ACC112 (cell line): ENCODE results near the gene S100B.

ENCODE experiments used
- H2AFZ ChIP-seq: fragments of 200-600 bp; sonication (generic); one replicate; pipeline ENCODE4 v1.6.0; 2017; ENCODE audit warnings: antibody characterized with exemption, low read length; ENCODE audit not compliant: unreplicated experiment
- H3K27ac ChIP-seq: fragments of 200-600 bp; sonication (generic); 2 replicates; pipeline ENCODE4 v1.5.1; 2014; ENCODE audit warnings: low read depth, mild to moderate bottlenecking, antibody characterized with exemption, low read length, moderate library complexity
- H3K27me3 ChIP-seq: fragments of 200-600 bp; sonication (generic); 2 replicates; pipeline ENCODE4 v1.6.1; 2014; ENCODE audit warnings: mild to moderate bottlenecking, antibody characterized with exemption, low read length, moderate library complexity, mixed read lengths; ENCODE audit not compliant: insufficient read depth
- H3K36me3 ChIP-seq: fragments of 200-600 bp; sonication (generic); 2 replicates; pipeline ENCODE4 v1.6.1; 2016; ENCODE audit warnings: mild to moderate bottlenecking, antibody characterized with exemption, low read length, moderate library complexity, mixed read lengths; ENCODE audit not compliant: insufficient read depth
- H3K4me1 ChIP-seq: fragments of 200-600 bp; sonication (generic); one replicate; pipeline ENCODE4 v1.6.1; 2016; ENCODE audit warnings: low read length, mixed read lengths; ENCODE audit not compliant: insufficient read depth, unreplicated experiment, control insufficient read depth
- H3K4me3 ChIP-seq: fragments of 200-600 bp; sonication (generic); 2 replicates; pipeline ENCODE4 v1.5.1; 2014; ENCODE audit warnings: mild to moderate bottlenecking, low read depth, low read length
- H3K79me2 ChIP-seq: fragments of 200-600 bp; sonication (generic); one replicate; pipeline ENCODE4 v1.6.0; 2016; ENCODE audit warnings: low read length; ENCODE audit not compliant: control insufficient read depth, unreplicated experiment, insufficient read depth

S100B gene

GRCh38 chr21:46617267-46618051 lies 12.6 kb upstream of the S100B start:
- H3K4me3 ChIP-seq: no peak overlapping the region
- H3K4me1 ChIP-seq: no peaks in the 10 kb centered on the region
- H2AFZ ChIP-seq: no peak overlapping the region
- H3K27me3 ChIP-seq: peaks cover 8% of the 10 kb centered on the region; the same call in 1 of the 2 replicates
- H3K36me3 ChIP-seq: no peaks in the 10 kb centered on the region
- H3K79me2 ChIP-seq: no peaks in the 10 kb centered on the region
- no peak overlapping the region for H3K27ac ChIP-seq

GRCh38 chr21:46616656-46617055 lies 11.8 kb upstream of the S100B start:
- no peak overlapping the region for H3K4me3 ChIP-seq
- H3K27ac ChIP-seq: no peak overlapping the region
- H3K79me2 ChIP-seq: no peaks in the 10 kb centered on the region
- no peaks in the 10 kb centered on the region for H3K36me3 ChIP-seq
- H2AFZ ChIP-seq: no peak overlapping the region
- peaks cover 8% of the 10 kb centered on the region; the same call in 1 of the 2 replicates for H3K27me3 ChIP-seq
- no peaks in the 10 kb centered on the region for H3K4me1 ChIP-seq

DNA sequence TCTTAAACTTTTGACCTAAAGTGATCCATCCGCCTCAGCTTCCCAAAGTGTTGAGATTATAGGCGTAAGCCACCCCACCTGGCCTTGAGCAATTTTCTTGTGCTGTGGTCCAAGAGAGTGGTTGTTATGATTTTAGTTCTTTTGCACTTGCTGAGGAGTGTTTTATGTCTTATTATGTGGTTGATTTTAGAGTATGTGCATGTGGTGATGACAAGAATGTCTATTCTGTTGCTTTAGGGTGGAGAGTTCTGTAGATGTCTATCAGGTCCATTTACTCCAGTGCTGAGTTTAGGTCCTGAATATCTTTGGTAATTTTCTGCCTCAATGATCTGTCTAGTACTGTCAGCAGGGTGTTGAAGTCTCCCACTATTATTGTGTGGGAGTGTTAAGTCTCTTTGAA lies 11.2 kb upstream of the S100B start:
- no peaks in the 10 kb centered on the region for H3K79me2 ChIP-seq
- no peak overlapping the region for H3K4me3 ChIP-seq
- no peaks in the 10 kb centered on the region for H3K36me3 ChIP-seq
- H3K4me1 ChIP-seq: no peaks in the 10 kb centered on the region
- no peak overlapping the region for H2AFZ ChIP-seq
- peaks cover 8% of the 10 kb centered on the region; the same call in 1 of the 2 replicates for H3K27me3 ChIP-seq
- no peak overlapping the region for H3K27ac ChIP-seq

GRCh38 chr21:46613391-46613790 lies 8.5 kb upstream of the S100B start:
- Histone ChIP-seq H3K4me1 (no peaks in the 10 kb centered on the region), H3K27me3 (peaks cover 21% of the 10 kb centered on the region), H3K79me2 (no peaks in the 10 kb centered on the region), H3K27ac (no peak overlapping the region), H2AFZ (no peak overlapping the region), H3K4me3 (no peak overlapping the region), H3K36me3 (no peaks in the 10 kb centered on the region)

DNA sequence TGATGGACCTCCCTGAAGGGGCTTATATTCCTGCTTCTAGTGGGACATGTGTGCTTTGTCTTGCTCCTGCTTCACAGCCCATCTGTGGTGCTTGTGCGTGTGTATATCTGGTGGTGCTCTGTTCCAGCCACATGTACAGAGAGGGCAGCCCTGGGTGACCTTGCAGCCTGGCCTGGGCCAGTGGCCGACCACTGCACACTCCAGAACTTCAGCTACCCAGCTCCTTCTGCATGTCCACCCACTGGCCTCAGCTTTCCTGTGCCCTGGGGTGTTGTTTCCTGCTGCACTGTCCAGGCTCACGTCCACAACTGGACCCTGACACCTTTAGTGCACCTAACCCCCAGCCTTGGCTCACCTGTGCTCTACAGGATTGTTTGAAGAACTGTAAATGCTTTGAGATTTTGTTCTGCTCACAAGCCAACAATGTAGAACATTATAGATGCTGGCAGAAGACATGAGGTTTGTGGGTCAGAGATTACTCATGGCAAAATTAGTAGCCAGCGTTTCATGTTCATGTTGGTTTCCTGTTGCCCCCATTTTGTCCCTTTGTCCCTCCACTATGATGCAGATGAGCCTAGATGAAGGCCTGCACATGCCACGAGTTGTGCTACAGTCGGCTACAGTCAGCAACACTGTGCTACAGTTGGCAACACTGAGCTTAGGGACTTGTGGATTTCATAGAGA lies 5.3 kb upstream of the S100B start:
- peaks cover 27% of the 10 kb centered on the region for H3K27me3 ChIP-seq
- no peak overlapping the region for H2AFZ ChIP-seq
- H3K79me2 ChIP-seq: no peaks in the 10 kb centered on the region
- no peaks in the 10 kb centered on the region for H3K4me1 ChIP-seq
- H3K36me3 ChIP-seq: no peaks in the 10 kb centered on the region
- no peak overlapping the region for H3K27ac ChIP-seq
- H3K4me3 ChIP-seq: no peak overlapping the region

- no peaks in the 10 kb centered on the region for H3K4me1 ChIP-seq
- H3K4me3 ChIP-seq: no peak overlapping the region
- no peak overlapping the region for H3K27ac ChIP-seq
Measured at GRCh38 chr21:46608672-46609111, 3.8 kb upstream of the S100B start.

DNA sequence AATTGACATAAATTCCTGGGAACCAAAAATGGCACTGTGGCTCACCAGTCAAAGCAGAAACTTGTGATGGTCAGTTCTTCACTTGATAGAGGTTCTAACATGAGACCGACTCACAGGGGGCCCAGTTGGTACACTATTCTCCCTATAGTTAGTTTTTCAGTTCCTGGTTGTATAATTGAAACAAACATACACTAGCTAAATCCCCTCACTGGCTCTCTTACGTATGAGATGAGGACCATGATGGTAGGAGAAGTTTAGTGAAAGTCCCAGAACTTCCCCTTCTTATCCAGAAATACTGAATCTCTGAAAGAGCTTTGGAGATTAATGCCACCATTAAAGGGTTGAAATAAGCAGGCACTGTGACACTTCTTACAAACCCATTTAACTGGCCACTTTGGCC lies 2.8 kb upstream of the S100B start:
- H3K36me3 ChIP-seq: no peaks in the 10 kb centered on the region
- no peaks in the 10 kb centered on the region for H3K79me2 ChIP-seq
- H3K4me1 ChIP-seq: no peaks in the 10 kb centered on the region
- no peak overlapping the region for H3K4me3 ChIP-seq
- H3K27me3 ChIP-seq: peaks cover 31% of the 10 kb centered on the region
- no peak overlapping the region for H2AFZ ChIP-seq
- H3K27ac ChIP-seq: no peak overlapping the region

More at GRCh38 chr21:46608672-46609111, 3.8 kb upstream of the S100B start:
- peaks cover 31% of the 10 kb centered on the region for H3K27me3 ChIP-seq
- H2AFZ ChIP-seq: no peak overlapping the region
- no peaks in the 10 kb centered on the region for H3K79me2 ChIP-seq
- H3K36me3 ChIP-seq: no peaks in the 10 kb centered on the region

DNA sequence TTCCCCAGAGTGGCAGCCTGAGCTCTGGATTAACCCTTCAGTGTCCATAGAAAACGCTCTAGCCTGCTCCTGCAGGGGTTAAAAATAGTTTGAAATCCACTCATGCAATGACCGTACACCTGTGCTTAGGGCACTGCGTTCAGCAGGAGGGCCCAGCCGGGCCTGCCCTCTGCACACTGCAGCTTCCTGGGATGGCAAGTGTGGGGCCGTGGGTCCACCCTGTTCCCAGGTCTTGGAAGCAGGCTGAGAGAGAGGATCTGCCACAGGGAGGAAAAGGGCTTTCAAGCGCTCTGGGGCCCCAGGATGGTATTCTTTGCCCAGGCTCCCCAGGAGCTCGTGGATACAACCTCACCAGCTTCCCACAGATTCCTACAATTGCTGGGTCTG lies 1.5 kb upstream of the S100B start:
- no peaks in the 10 kb centered on the region for H3K4me1 ChIP-seq
- no peaks in the 10 kb centered on the region for H3K36me3 ChIP-seq
- H2AFZ ChIP-seq: no peak overlapping the region
- no peaks in the 10 kb centered on the region for H3K79me2 ChIP-seq
- H3K4me3 ChIP-seq: no peak overlapping the region
- peaks cover 31% of the 10 kb centered on the region for H3K27me3 ChIP-seq
- no peak overlapping the region for H3K27ac ChIP-seq

DNA sequence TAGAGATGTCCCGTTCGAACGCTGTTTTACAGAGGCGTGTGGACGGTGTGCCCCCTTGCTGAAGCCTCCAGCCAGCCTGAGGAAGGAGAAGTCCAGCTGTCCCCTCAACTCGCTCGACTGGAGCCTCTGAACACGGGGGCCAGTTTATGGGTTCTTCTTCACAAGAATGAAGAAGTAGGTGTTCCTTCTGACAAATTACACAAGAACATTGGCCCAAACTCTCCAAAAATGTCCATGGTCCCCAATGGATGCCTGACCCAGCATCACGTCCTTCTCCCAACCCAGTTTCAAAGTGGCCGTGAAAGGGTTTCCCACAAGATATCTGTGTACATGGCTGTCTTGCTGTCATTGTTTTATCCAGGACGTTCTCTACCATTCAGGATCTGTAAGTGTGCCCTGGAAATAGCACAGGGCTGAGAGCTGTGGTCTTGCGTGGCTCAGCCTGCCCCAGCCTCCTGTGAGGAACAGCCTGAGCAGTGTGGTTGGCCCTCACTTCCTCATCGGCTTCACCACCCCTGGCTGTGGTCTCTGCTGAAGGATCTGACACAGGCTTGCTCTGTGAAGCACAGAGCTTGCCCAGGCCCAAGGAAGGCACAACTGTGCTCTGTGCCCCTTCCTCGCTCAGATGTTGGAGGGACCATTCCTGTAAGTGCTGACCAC lies 1.0 kb upstream of the S100B start:
- H3K4me1 ChIP-seq: no peaks in the 10 kb centered on the region
- no peak overlapping the region for H3K4me3 ChIP-seq
- no peak overlapping the region for H3K27ac ChIP-seq
- no peaks in the 10 kb centered on the region for H3K36me3 ChIP-seq
- H3K27me3 ChIP-seq: peaks cover 31% of the 10 kb centered on the region
- no peaks in the 10 kb centered on the region for H3K79me2 ChIP-seq
- no peak overlapping the region for H2AFZ ChIP-seq

DNA sequence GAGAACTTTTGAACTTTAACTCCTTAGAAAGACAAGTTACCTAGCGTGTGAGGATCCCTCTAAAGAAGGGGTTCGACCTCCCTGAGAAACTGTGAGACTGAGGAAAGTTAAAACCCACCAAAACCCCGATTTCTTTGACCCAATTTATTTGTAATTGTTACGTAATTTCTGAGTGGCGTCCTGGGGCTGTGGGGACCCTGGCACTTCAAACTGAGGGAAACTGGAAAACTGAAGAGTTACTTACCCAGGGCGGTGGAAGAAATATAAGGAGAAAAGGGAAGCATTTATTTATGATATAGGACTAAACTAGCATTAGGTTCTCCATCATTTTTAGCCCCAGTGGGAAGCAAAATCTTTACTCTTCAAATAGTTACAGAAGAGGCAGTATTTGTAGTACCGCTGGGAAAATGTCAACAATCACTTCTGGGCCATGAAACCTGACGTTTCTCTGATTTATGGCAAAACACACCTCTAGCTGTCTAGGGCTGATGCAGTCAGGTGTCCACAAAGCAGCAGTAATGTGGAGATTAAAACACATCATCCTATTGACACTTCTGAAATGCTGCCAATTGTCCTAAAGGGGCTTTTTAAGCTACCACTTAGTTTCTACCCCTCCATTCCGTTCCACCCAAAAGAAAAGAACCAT lies 430 bp downstream of the S100B start:
- peaks cover 2% of the 10 kb centered on the region for H3K4me1 ChIP-seq
- peaks cover 29% of the 10 kb centered on the region for H3K27me3 ChIP-seq
- H2AFZ ChIP-seq: no peak overlapping the region
- no peak overlapping the region for H3K27ac ChIP-seq
- no peaks in the 10 kb centered on the region for H3K36me3 ChIP-seq
- no peak overlapping the region for H3K4me3 ChIP-seq
- no peaks in the 10 kb centered on the region for H3K79me2 ChIP-seq
